Neural progenitor cell (in vitro differentiated cells): ENCODE results near the gene CAMK2D.

Experiments
- CTCF ChIP-seq: fragments of 200-600 bp; sonication (generic); IDR thresholded peaks from 2 replicates; pipeline ENCODE4 v1.5.1; 2017; ENCODE audit warnings: antibody characterized with exemption, mild to moderate bottlenecking
- EZH2 ChIP-seq: fragments of 200-600 bp; sonication (generic); IDR thresholded peaks from 2 replicates; pipeline ENCODE4 v1.6.1; 2017; ENCODE audit warnings: antibody characterized with exemption, mild to moderate bottlenecking, moderate library complexity

GRCh38 chr4:113783289-113783688 is 21.8 kb upstream of the CAMK2D start:
- TF ChIP-seq CTCF, result no peak
- TF ChIP-seq EZH2, result no peak
